HG02852 (cell line): ENCODE measurements around the gene SARM1.
A peak's percentile ranks its signal among the peaks of the same experiment; 100 is the strongest.

Experiments used
- ATAC-seq: cut with Tn5 transposase; IDR thresholded peaks from one replicate; pipeline ENCODE4 v1.9.1; 2021; ENCODE audit warnings: mild to moderate bottlenecking, moderate library complexity; ENCODE audit not compliant: unreplicated experiment

The SARM1 gene

DNA sequence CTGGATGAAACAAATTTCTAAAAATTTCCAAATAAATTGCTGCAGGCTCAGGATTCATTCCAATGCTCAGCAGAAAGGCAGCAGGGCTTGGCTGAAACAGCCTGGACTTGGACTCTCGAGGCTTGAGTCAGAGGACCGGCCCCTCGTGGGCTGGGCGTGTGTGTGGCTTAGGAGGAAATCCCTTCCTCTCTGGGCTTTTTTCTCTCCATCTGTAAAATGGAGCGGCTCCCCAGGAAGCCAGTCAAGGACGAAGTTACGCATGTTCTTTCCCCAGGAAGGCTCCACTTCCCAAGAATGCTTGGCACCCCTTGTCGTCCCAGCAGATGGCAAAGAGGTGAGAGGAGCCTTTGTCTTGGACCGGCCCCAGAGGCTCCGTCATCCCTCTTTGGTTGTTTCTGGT lies 21.0 kb downstream of the SARM1 start:
- no peak for ATAC-seq

DNA sequence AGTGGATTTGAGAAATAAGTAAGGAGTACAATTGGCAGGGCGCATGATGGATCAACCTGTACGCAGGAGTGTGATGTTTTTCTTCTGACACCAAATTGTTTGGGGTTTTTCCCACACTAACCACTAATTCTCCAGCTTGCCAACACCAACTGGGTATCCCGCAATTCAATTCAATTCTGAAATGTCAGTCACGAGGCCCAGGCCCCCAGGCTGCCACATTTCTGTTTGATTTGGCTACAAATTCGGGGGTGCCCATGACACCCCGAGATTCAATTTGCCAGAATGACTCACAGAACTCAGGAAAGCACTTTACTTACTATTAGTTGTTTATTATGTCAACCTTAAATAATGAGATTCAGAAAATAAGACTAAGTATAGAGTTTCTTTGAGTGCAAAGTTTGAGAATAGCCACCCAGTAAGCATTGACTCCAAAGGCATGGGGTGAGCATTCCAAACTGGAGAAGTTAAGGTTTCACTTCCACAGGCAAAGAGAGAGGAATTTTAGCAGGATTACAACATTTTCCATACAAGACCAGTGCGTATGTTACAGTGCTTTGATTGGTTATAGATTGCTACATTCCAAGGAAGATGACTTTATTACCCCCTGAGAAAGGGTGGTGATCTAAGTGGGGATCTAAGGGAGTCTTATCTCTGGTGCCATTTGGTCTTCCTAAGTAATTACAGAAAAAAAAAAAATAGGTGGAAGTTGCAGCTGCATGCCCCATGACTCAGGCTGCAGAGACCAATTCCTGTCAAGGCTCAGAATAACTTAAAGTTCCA lies 23.0 kb downstream of the SARM1 start:
- no peak for ATAC-seq

DNA sequence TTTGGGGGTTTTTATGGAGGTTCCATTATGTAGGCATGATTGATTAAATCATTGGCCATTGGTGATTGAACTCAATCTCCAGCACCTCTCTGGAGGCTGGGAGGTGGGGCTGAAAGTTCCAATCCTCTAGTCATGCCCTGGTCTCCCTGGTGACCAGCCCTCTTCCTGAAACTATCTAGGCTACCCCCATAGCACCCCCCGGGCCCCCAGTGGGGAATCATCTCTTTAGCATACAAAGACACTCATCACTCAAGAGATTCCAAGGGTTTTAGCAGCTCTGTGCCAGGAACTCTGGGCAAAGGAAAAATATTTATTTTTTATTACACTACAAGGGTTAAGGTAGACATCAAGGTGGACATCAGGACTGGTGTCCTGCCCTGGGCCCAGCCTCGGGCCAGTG lies 23.9 kb downstream of the SARM1 start:
- no peak for ATAC-seq

DNA sequence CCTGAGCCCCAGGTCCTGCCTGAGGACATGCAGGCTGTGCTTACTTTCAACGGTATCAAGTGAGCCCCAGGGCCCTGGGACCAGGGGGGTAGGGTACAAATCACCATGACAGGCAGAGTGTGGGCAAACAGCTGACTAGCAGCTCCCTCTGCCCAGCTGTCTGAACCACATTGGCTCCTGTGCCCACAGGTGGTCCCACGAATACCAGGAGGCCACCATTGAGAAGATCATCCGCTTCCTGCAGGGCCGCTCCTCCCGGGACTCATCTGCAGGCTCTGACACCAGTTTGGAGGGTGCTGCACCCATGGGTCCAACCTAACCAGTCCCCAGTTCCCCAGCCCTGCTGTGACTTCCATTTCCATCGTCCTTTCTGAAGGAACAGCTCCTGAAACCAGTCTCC lies 24.5 kb downstream of the SARM1 start:
- ATAC-seq: no peak

DNA sequence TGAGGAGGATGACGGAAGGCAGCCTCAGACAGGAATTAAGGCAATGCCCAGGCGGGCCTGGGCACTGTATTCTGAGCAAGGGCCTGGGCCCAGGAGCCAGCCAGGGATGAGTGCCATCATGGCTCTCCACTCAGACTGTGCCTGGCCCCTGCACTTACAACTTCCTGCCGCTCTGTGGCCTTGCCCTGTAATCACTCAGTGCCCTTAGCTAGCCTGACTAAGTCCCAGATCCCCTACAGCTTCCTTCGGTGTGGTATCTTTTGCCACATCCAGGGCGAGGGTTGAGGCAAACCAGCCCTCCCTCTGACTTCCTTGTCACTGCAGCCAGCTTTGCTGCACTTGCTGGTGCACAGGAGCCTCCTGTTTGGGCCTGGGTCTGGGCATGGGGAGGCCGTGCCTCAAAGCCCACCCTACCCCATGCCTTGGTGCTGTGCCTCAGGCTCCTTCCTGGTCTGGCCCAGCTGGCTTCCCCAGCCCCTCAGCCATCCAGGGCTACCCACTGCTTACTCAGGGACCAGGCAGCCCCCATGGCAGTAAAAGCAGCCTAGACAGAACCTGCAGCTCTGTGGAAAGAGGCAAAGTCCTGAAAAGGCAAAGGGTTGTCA lies 25.2 kb downstream of the SARM1 start:
- ATAC-seq: no peak

DNA sequence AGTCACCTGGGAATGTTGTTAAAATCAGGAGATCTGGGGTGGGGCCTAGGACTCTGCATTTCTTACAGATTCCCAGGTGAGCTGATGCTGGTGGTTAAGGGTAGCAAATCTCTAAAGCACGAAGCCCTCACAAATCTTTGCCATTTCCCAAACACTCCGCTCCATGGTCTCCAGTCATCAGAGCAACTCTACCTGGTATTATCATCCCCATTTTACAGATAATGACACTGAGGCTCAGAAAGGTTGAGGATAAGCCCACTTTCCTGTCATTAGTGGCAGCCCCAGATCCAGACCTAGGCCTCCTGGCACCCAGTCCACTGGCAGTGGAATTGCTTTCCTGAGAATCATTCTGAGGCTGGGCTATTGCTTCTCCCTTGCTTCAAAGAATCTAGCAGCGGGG lies 25.8 kb downstream of the SARM1 start:
- no peak for ATAC-seq

DNA sequence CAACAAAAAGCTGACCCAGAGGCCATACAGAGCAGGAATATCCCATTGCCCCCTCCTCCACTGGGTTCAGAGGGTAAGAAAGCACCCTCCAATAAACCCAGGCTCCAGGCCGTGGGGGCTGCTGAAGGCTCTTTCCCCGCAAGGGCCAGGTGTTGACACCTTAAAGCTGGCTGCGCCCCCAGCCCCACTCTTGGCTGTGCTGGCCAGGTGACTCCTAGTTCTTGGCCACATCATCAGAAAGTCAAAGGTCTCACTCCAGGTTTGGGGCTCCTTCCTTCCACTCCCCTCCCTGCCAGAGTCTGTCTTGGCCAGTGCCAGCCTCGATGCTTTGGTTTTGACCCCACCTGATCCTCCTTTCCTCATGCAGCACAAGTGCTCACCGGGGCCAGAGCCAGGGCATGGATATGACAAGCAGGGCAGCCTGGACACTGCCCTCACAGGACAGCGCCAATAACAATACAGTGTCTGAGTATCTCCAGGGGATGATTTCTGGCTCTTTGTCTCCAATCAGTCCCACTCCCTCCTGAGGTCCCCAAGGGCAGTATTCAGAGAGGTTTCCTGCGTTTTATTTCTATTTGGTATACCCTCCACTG lies 26.3 kb downstream of the SARM1 start:
- no peak for ATAC-seq

DNA sequence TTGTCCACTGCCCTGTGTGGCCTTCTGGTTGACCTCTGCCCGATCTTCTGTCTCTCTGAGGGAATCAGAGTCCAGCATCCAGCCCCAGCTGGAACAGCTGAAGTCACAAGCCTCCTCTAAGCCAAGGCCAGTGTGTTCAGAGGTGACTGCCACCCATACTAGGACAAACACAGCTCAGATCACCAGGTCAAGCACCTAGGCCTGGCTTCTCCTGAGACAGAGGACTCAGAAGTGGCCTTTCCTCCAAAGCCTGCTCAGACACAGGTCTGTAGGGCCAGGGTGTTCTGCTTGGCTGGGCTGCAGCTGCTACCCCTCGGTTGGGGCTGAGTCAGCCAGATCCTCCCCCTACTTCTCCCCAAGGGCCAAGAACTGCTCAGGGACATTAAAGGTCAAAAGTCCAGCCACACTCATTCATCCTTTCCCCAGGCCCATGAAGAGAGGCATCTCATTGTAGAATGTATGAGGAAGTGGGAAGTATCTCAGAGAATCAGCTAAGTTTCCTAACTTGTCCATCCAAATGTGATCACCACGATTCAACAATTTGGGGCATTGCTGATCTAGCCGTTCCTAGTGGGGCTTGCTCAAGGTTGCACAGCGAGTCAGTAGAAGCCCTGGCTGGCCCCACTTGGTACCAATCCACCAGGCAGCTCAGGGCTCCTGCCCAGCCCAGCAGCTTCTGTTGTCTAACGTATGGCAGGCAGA lies 26.9 kb downstream of the SARM1 start:
- no peak for ATAC-seq

DNA sequence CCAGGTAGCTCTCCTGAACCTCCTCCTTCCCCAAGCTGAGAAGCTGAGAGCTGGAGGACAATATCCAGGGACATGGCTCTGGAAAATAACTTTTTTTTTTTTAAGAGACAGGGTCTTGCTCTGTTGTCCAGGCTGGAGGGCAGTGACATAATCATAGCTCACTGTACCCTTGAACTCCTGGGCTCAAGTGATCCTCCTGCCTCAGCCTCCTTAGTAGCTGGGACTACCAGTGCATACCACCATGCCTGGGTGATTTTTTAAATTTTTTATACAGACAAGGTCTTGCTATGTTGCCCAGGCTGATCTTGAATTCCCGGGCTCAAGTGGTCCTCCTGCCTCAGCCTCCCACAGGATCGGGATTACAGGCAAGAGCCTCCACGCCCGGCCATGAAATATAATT lies 28.3 kb downstream of the SARM1 start:
- ATAC-seq: no peak

DNA sequence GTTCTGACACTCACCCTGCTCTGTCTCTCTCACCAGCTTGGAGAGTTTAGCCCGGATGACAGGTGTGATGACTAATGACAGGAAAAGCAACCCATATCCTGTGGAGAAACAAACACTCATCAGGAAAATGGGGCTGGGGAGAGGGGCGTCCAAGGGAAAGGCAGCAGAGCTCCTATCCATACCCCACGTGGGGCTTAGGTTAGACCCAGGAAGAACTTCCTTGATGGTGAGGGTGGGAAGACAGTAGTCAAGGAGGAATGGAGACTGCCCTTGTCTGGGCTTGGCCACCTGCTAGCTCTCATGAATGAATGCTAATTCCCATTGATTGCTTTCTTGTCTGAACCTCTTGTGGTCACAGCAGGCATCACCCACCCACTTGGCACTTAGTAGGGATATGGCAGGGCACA lies 30.7 kb downstream of the SARM1 start:
- ATAC-seq: no peak

DNA sequence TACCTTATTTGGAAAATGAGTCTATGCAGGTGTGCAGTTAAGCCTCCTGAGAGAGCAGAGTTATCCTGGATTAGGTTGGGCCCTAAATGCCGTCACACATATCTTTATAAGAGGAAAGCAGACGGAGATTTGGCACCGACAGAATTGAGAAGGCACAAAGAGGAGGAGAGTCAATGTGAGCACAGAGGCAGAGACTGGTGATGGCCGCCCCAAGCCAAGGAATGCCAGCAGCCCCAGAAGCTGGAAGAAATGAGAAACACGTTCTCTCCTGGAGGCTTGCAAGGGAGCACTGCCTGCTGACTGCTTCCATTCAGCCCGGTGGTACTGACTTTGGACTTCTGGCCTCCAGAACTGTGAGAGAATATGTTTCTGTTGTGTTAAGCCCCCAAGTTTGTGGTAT lies 31.4 kb downstream of the SARM1 start:
- no peak for ATAC-seq

DNA sequence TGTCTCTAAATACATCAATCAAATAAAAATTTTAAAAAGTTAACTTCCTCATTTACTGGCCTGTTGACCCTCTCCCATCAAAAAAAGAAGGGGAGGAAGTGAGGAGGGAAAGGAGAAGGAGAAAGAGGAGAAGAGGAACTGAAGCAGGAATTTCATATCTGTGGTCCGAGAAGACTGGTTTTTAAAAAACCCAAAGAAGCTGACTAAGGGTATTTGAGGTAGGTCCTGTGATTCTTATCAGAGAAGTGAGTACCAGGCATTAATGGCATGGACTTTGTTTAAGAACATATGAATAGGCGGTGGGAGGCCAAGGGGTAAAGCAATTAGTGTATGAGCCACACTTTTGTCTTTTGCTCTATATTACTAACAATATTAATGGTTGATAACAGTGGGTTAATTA lies 32.5 kb downstream of the SARM1 start:
- no peak for ATAC-seq

DNA sequence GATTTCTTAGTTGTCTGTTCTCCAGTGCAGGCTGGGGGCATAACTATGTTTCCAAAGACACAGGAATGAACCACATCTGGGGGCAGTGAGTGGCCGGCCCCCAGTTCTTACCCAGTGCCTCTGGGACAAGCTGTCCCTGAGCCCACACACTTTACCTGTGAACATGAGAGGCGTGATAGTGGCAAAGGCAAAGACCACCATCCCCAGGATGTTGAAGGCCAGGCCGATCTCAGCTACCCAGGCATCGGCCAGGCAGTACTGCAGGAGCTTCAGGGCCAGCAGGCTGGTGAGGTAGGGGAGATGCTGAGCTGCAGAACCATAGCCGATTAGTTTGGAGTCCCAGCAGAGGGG lies 32.9 kb downstream of the SARM1 start:
- ATAC-seq: no peak

DNA sequence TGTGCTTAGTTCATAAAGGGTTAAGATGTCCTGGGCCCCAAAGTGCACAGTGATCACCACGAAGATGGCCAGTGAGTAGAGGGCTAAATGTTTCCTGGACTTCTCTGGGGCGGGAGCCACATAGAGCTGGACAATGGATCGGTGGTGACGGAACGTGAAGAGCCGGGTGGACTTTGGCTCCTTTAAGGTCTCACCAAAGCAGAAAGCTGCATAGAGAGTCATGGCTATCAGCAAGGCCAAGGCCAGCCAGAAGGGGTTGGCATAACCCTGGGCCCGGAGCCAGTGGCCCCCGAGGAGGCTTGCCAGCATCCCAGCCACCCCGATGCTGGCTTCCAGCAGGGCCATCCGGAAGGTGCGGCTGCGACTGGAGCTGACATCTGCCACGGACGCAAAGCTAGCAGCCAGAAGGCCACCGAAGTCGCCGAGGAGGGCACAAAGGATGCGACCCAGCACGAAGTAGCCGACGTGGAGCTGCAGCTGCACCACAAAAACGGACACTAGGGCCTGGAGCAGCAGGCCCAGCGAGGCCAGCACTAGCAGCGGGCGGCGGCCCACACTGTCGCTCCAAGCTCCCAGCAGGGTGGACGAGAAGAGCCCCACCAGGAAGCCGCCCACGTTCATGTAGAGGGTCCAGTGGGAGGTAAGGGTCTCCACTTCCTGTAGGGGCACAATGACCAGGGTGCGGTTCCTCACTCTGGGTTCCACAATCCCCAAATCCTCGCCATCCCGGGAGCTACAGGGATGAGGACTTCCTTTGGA lies 33.5 kb downstream of the SARM1 start:
- ATAC-seq: no peak

DNA sequence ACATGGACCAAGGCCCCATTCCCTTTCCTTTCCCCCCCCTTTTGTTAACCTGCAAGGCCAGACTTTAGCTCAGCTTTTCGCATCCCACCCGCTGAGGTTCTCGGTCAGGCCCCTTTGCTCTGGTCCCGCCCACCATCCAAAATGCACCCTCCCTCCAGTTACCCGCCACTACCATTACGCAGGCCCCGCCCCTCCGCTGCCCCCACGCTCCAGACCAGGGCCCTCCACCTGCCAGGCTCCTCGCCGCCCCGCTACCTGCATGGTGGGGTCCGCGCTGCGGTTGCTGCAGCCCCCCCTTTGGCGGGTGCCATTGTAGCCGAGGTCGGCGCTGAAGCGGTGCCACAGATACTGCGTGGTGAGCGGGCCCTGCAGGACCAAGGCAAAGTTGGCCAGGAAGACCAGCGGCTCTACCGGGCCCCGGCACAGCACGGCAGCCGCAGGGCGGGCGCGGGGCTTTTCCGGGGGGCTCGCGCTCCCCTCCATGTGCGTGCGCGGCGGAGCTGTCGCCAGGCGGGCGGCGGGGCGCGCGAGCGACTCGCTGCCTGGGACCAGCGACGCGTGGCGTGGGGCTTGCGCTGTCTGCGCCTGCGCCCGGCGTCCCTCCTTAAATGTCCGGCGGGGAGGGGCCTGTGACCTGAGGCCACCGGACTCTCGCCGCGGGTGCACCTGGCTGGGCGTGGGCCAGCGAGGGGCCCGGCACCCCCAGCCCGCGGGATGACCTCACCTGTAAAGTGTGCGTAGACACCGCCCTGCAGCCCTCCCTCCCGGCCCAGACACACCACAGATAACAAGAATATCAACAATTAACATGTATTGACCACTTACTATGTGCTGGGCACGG lies 34.4 kb downstream of the SARM1 start, which contains the start of gene SLC46A1:
Gene SLC46A1 (minus strand): TSS at position 581 of the 841 bp plus-strand sequence. CDS start 98 bp downstream, at position 483.
- peak; percentile 76 for ATAC-seq

DNA sequence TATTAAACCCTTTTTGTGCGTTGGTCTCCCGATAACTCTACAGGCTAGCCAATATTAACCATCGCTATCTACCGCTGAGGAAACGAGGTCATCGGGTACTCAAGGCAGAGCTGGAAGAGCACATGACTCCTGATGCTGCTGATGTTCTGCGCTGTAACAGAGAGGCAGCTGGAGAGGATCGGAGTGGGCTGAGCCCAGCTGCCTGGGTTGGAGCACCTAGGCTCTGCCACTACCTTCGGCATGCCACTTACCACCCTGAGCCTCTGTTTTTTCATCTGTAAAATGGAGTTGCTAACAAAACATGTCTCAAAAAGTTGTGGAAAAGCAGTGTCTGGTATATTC lies 35.0 kb downstream of the SARM1 start:
- ATAC-seq: peak; percentile 11

DNA sequence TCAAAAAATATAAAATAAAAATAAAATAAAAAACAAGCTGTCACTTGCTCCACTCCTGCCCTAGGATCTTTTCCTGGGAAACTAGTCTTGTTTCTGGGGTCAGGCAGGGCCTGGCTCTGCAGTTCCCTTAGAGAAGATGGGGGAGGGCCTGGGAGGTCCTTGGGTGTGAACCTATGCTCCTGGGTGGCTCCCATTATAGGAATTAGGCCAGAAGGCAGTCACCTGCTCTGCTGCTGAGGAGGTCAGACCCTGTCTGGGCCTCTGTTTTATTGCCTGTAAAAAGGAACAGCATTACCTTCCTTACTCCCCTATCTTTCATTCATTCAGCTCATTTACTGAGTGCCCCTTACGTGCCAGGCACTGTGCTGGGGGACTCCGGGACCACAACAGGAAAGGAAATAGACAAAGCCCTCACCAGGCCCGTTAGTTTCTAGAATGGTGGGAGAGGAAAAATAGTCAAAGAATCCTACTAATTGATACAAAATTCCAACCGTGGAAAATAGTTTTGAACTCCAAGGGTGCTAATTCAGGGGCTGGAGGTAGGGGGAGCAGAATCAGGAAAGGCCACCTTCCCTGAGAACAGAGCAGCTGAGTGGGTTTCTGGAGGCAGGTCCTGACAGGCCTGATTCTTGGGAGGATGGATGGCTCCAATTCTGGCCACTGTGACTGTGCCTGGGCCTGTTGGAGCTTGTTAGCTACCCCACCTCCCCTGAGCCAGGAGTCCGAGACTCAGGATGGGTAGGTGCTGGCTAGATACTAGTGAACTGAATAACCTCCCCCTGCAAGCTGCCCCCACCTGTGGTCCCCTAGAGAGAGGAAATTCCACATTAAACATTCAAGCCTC lies 35.9 kb downstream of the SARM1 start:
- ATAC-seq: no peak

DNA sequence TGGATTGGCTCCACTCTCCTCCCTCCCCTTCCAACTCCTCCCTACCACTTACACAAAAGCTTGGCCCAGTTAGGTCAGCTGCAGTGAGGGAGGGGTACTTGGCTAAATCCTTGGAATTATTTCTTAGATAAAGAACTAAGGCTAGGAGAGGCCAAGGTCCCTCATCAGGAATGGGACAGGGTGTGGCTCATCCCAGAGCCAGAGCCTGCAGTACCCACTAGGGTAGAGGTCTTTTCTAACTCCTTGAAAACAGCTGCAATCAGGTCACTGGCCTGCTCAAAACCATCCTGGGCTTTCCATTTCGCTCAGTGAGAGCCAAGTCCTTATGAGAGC lies 36.4 kb downstream of the SARM1 start:
- no peak for ATAC-seq

DNA sequence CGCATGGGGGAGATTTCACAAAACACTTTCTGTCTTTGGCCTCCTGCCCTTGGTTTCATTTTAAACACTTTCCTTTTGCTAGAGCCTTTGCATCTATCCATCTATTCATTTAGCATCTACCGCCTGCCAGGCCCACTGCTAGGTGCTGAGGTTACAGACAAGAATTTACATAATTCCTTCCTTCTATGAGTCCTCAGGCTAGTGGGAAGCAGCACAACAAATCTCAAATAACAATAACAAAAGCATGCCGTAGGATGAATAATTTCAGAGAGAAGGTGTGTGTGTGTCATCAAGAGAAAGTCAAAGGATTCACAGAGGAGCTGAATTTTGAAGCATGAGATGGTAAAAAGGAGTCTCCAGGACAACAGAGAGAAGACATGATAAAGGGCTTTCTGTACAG lies 40.6 kb downstream of the SARM1 start:
- ATAC-seq: no peak

DNA sequence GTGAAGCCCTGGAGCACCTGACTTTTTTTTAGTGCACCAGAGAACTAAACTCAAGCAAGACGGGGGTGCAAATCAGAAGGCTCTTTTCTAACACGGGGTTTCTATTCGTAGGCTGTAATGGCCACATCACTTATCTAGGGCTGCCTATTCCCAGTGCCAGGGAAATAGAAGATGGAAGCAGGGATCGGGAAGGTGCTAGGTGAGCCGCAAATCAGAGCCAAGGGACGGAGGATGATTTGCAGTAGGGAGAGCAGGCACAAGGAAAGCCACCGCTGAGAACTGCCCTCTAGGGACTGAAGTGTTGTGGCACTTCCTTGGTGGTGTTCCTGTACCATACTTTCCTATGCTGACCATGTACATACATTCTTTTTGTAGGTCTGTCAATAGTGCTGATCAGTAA lies 42.3 kb downstream of the SARM1 start:
- ATAC-seq: no peak
